GM12878 (cell line): ENCODE measurements around the gene IRF2BP1. TPM values are rescaled to one million over a fixed set of nuclear protein-coding genes. Genes with fewer than 3 reads are reported as not detected.
A peak's percentile ranks its signal among the peaks of the same experiment; 100 is the strongest.

Experiments used
- ATAC-seq: fragments of 200-7000 bp; cut with Tn5 transposase; 3 replicates; pipeline ENCODE4 v1.9.1; 2020; ENCODE audit warnings: mild to moderate bottlenecking, moderate library complexity
- BruUV-seq: library from RNA; stranded (reverse); fragments of 400-500 nt; replicated peaks from 2 replicates; lab custom pipeline; 2021; lab: Mats Ljungman, UMichigan
- CTCF ChIA-PET: fragments of 300-600 bp; sonication (Branson Sonifier 250); formaldehyde crosslinking; extraction: SDS; loops from one replicate; lab custom pipeline; 2021; ENCODE audit warnings: inconsistent platforms; lab: Yijun Ruan, JAX
- POLR2A ChIA-PET: fragments of 350-600 bp; formaldehyde crosslinking; extraction: SDS; loops from one replicate; lab custom pipeline; 2021; ENCODE audit warnings: inconsistent platforms; lab: Charles Lee
- RAD21 ChIA-PET: fragments of 300-600 bp; sonication (Branson Sonifier 250); formaldehyde crosslinking; loops from one replicate; lab custom pipeline; 2023; ENCODE audit warnings: antibody characterized with exemption; ENCODE audit not compliant: unreplicated experiment; lab: Charles Lee
- SMC1A ChIA-PET: fragments of 300-600 bp; sonication (Branson Sonifier 250); formaldehyde crosslinking; loops from one replicate; lab custom pipeline; 2023; ENCODE audit not compliant: unreplicated experiment, uncharacterized antibody; lab: Charles Lee
- DNase-seq: peaks from one replicate; pipeline ENCODE4 v3.0.0-alpha.2; 2011; ENCODE audit warnings: low read depth, low spot score
- FAIRE-seq: peaks from 3 replicates; lab custom pipeline; 2011; peaks lifted over from hg19 to GRCh38; lab: Jason Lieb, UNC
- H2AFZ ChIP-seq: 2 replicates; pipeline ENCODE4 v1.6.0; 2011; ENCODE audit warnings: low read depth, low read length, control low read depth; ENCODE audit not compliant: control insufficient read depth
- H3K27ac ChIP-seq: 2 replicates; pipeline ENCODE4 v1.5.1; 2011; ENCODE audit warnings: control low read depth; ENCODE audit not compliant: control insufficient read depth, insufficient read depth
- H3K27me3 ChIP-seq, 2 experiments: replicated peaks in 1 of 2; 2 replicates each; pipeline versions ENCODE4 v1.6.0 to v1.6.1; 2011; ENCODE audit warnings: low read length in 1 of 2; ENCODE audit not compliant: control insufficient read depth in 2 of 2, insufficient read depth in 2 of 2
- H3K36me3 ChIP-seq, 2 experiments: 2 replicates each; pipeline ENCODE4 v1.5.1; 2011; ENCODE audit warnings: low read length in 1 of 2; ENCODE audit not compliant: control insufficient read depth in 2 of 2, insufficient read depth in 2 of 2
- H3K4me1 ChIP-seq: 2 replicates; pipeline ENCODE4 v1.6.1; 2011; ENCODE audit warnings: mild to moderate bottlenecking, low read length, moderate library complexity, mixed read lengths; ENCODE audit not compliant: control insufficient read depth, insufficient read depth
- H3K4me2 ChIP-seq: 2 replicates; pipeline ENCODE4 v1.6.0; 2011; ENCODE audit warnings: control low read depth; ENCODE audit not compliant: control insufficient read depth, insufficient read depth
- H3K4me3 ChIP-seq: fragments of 200-600 bp; sonication (generic); 2 replicates; pipeline ENCODE4 v1.5.1; 2016
- H3K79me2 ChIP-seq: 2 replicates; pipeline ENCODE4 v1.6.0; 2011; ENCODE audit warnings: low read length; ENCODE audit not compliant: control insufficient read depth, insufficient read depth
- H3K9ac ChIP-seq: 2 replicates; pipeline ENCODE4 v1.8.0; 2011; ENCODE audit warnings: low read length, control low read depth, mixed read lengths; ENCODE audit not compliant: control insufficient read depth, insufficient read depth
- H3K9me3 ChIP-seq: replicated peaks from 3 replicates; pipeline ENCODE4 v1.5.1; 2011; ENCODE audit warnings: mild to moderate bottlenecking, low read length; ENCODE audit not compliant: control insufficient read depth, insufficient read depth
- H4K20me1 ChIP-seq: 2 replicates; pipeline ENCODE4 v1.6.0; 2011; ENCODE audit not compliant: control insufficient read depth, insufficient read depth
- ATF2 ChIP-seq: IDR thresholded peaks from 2 replicates; pipeline ENCODE4 v1.6.1; 2012; ENCODE audit warnings: low read length, inconsistent platforms
- BRCA1 ChIP-seq: IDR thresholded peaks from 2 replicates; pipeline ENCODE4 v1.6.1; 2011; ENCODE audit warnings: low read depth, low read length, improper control_type of control experiment
- CREB1 ChIP-seq: IDR thresholded peaks from 2 replicates; pipeline ENCODE4 v1.6.1; 2012; ENCODE audit warnings: low read depth, mild to moderate bottlenecking, inconsistent platforms
- DPF2 ChIP-seq: fragments of 450-650 bp; IDR thresholded peaks from 2 replicates; pipeline ENCODE4 v1.6.1; 2017; ENCODE audit warnings: mild to moderate bottlenecking
- E2F4 ChIP-seq: IDR thresholded peaks from 2 replicates; pipeline ENCODE4 v1.6.1; 2012; ENCODE audit warnings: low read depth, low read length, improper control_type of control experiment
- HCFC1 ChIP-seq: fragments of 150-350 bp; IDR thresholded peaks from 2 replicates; pipeline ENCODE4 v1.6.1; 2014; ENCODE audit warnings: low read length
- IRF4 ChIP-seq: IDR thresholded peaks from 2 replicates; pipeline ENCODE4 v1.6.1; 2011; ENCODE audit warnings: low read depth, low read length
- KLF5 ChIP-seq: fragments of 450-650 bp; IDR thresholded peaks from 2 replicates; pipeline ENCODE4 v1.6.1; 2014; ENCODE audit warnings: mild to moderate bottlenecking; ENCODE audit not compliant: partially characterized antibody
- MEF2A ChIP-seq: IDR thresholded peaks from 2 replicates; pipeline ENCODE4 v1.6.1; 2011; ENCODE audit warnings: low read depth, mild to moderate bottlenecking, low read length, moderate library complexity; ENCODE audit not compliant: insufficient read depth
- NBN ChIP-seq: fragments of 450-650 bp; IDR thresholded peaks from 2 replicates; pipeline ENCODE4 v1.6.1; 2016
- PBX3 ChIP-seq: IDR thresholded peaks from 2 replicates; pipeline ENCODE4 v1.6.1; 2011; ENCODE audit warnings: mild to moderate bottlenecking, low read depth, low read length, moderate library complexity; ENCODE audit not compliant: insufficient replicate concordance
- RAD51 ChIP-seq: fragments of 450-650 bp; IDR thresholded peaks from 2 replicates; pipeline ENCODE4 v1.6.1; 2016; ENCODE audit warnings: moderate library complexity, mild to moderate bottlenecking, inconsistent platforms
- RB1 ChIP-seq: fragments of 450-650 bp; formaldehyde crosslinking; IDR thresholded peaks from 2 replicates; pipeline ENCODE4 v1.6.1; 2017; ENCODE audit warnings: mild to moderate bottlenecking, borderline replicate concordance
- RBBP5 ChIP-seq: fragments of 200-600 bp; sonication (generic); conservative IDR thresholded peaks from 2 replicates; pipeline ENCODE4 v1.6.1; 2016
- SMAD5 ChIP-seq: IDR thresholded peaks from 2 replicates; pipeline ENCODE4 v1.6.1; 2016; ENCODE audit warnings: antibody characterized with exemption, low read depth
- SMARCA5 ChIP-seq: fragments of 450-650 bp; IDR thresholded peaks from 2 replicates; pipeline ENCODE4 v1.6.1; 2017; ENCODE audit warnings: mild to moderate bottlenecking
- SMC3 ChIP-seq: IDR thresholded peaks from 2 replicates; pipeline ENCODE4 v1.6.1; 2011; ENCODE audit warnings: low read length, improper control_type of control experiment, borderline replicate concordance
- WGBS: methylation state at CpG from one replicate; pipeline ENCODE4 v1.1.6; 2016; ENCODE audit warnings: low lambda C conversion rate; ENCODE audit not compliant: insufficient replicate concordance, insufficient coverage; ENCODE audit errors: missing lambda C conversion rate; 5-methylcytosine and 5-hydroxymethylcytosine counted together
- in situ Hi-C: fragments of 300-500 bp; cut with MboI; formaldehyde crosslinking; loops from 9 replicates; pipeline ENCODE4 v1.14.3; 2018; ENCODE audit warnings: mixed read lengths
- intact Hi-C: fragments of 100-400 bp; cut with micrococcal nuclease; formaldehyde crosslinking; loops from one replicate; pipeline ENCODE4 v1.14.2; 2022; ENCODE audit not compliant: unreplicated experiment
- polyA plus RNA-seq, 11 experiments: library from polyadenylated mRNA; depleted of rRNA in 4 of 11; unstranded in 6 of 11; stranded (reverse) in 5 of 11; fragments of >200 nt; fragmentation: Nextera tagmentation in 4 of 11; fragmentation: Illumina TruSeq in 1 of 11; extraction: Ambion mirVana in 4 of 11; extraction: Trizol in 1 of 11; gene quantifications; 1 replicate in 1 of 11; 2 replicates in 10 of 11; pipeline versions ENCODE4 v1.2.1 to v1.2.3, GENCODE V29; 2011 to 2016; ENCODE audit warnings: inconsistent platforms in 2 of 11, missing spikeins in 2 of 11, low read depth in 1 of 11
- total RNA-seq, 4 experiments: library from RNA; depleted of rRNA in 3 of 4; stranded (reverse); fragments of >200 nt in 3 of 4; fragmentation: Illumina TruSeq in 1 of 4; extraction: Trizol in 1 of 4; gene quantifications; 2 replicates each; pipeline versions ENCODE4 v1.2.1 to v1.2.3, GENCODE V29; 2013 to 2021
- TF ChIP-seq, protein P1 (sequence below): fragments of 450-650 bp; IDR thresholded peaks from 2 replicates; pipeline ENCODE4 v1.6.1; 2017; ENCODE audit warnings: mild to moderate bottlenecking

IRF2BP1 gene
- total and polyA plus RNA-seq, 10 of the 15 experiments (the other 5 are each of a cell fraction or from before 2014, with no cell fraction given), result 0.31 to 24.4 (median 4.4) TPM

DNA sequence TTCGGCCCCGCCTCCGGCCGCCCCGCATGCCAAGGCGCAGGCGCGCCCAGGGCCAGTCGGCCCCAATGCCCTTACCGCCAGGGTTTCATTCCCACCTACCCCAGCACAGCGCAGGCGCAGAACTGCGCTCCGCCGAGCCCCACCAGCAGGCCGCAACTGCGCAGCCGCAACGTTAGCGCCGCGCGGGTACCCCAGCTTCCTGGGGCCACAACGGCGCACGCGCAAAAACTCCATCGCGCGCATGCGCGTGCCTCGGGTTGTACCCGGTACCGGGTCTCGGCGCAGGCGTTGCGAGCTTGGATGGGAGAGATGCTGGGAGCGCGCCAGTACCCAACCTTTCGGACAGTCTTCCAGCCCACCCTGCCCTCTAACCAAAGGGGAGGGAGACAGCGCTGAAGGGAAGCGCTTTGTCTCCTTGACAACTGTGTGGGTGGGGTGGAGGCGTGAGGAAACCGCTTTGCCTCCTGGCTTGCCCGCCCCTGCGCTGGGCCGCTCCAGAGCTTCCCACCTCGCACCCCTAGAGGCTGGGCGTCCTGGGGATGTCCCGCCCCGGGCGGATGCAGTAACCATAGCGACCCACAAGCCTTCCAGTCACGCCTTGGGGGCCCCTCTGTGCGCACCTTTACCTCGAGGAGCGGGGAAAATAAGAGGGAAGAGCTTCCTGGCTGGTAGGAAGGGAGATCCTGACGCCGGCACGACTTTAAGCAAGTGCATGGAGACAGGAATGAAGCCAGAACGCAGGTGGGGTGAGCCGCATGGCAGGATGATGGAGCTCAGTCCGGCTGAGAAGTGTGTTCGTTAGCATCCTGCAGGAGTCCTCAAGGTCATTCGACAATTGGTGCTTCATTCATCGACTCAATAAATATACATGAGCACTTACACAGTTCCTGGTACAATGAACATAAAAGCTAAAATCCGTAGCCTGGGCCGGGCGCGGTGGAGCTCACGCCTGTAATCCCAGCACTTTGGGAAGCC, 17.0 kb upstream of the IRF2BP1 start:
- peak; percentile 92 for ATAC-seq
- FAIRE-seq, result peak; percentile 98
- intact Hi-C loops (loop anchor here (5.0 kb wide), 1 partner anchor 86 kb away; the partner anchor contains the start of gene RSPH6A), in situ Hi-C loops (no loop called here)
- peak overlapping the region; percentile 27; the same call in 1 of the 2 replicates for H3K27ac ChIP-seq
- TSS peak; percentile 78 for BruUV-seq
- no peaks in the 10 kb centered on the region for H3K9me3 ChIP-seq
- H3K79me2 ChIP-seq, result peaks cover 8% of the 10 kb centered on the region
- peaks cover 10% of the 10 kb centered on the region for H3K4me1 ChIP-seq
- no peaks in the 10 kb centered on the region for H3K27me3 ChIP-seq
- POLR2A ChIA-PET, result interaction anchor here (0.6 to 3.7 kb wide), 13 partner anchors 10 to 937 kb away, joined by 3 to 23 read pairs (median 6); partner anchors contain the start of genes CCDC61, FOXA3, IRF2BP1 and SIX5
- SMC1A ChIA-PET, result interaction anchor here (0.6 to 1.9 kb wide), 7 partner anchors 14 to 92 kb away, joined by 3 to 9 read pairs (median 4); partner anchors contain the start of genes CCDC61, IRF2BP1 and SYMPK
- peak overlapping the region; percentile 95 for H2AFZ ChIP-seq
- WGBS, result 11% methylated on average over 63 of the region's 73 CpGs
- H3K4me3 ChIP-seq, result peak overlapping the region; percentile 98
- RAD21 ChIA-PET, result interaction anchor here (1.1 to 2.3 kb wide), 7 partner anchors 11 to 133 kb away, joined by 4 to 26 read pairs (median 11); partner anchors contain the start of genes FOXA3, IRF2BP1, SIX5 and SYMPK
- no peaks in the 10 kb centered on the region; a peak in 1 of 4 replicates for H3K36me3 ChIP-seq
- peak overlapping the region; percentile 24; the same call in 1 of the 2 replicates for H3K9ac ChIP-seq
- peak; percentile 96 for DNase-seq
- no peaks in the 10 kb centered on the region for H4K20me1 ChIP-seq
- CTCF ChIA-PET, result interaction anchor here (0.6 to 3.6 kb wide), 11 partner anchors 15 to 172 kb away, joined by 3 to 28 read pairs (median 4); partner anchors contain the start of genes FBXO46, FOXA3, IRF2BP1 and SIX5
- peak overlapping the region; percentile 90 for H3K4me2 ChIP-seq
- peak; percentile 60 for TF ChIP-seq DPF2
- TF ChIP-seq ATF2, result no peak
- TF ChIP-seq CREB1, result no peak
- no peak for TF ChIP-seq BRCA1
- peak; percentile 35 for TF ChIP-seq NBN
- peak; percentile 54; the same call in 1 of the 2 replicates for TF ChIP-seq HCFC1
- TF ChIP-seq RAD51, result no peak
- no peak for TF ChIP-seq IRF4
- TF ChIP-seq, protein P1, sequence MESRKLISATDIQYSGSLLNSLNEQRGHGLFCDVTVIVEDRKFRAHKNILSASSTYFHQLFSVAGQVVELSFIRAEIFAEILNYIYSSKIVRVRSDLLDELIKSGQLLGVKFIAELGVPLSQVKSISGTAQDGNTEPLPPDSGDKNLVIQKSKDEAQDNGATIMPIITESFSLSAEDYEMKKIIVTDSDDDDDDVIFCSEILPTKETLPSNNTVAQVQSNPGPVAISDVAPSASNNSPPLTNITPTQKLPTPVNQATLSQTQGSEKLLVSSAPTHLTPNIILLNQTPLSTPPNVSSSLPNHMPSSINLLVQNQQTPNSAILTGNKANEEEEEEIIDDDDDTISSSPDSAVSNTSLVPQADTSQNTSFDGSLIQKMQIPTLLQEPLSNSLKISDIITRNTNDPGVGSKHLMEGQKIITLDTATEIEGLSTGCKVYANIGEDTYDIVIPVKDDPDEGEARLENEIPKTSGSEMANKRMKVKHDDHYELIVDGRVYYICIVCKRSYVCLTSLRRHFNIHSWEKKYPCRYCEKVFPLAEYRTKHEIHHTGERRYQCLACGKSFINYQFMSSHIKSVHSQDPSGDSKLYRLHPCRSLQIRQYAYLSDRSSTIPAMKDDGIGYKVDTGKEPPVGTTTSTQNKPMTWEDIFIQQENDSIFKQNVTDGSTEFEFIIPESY, result no peak
- 0 out of 2 replicates have a peak, but pooled peaks have one; percentile 75 for TF ChIP-seq RB1
- TF ChIP-seq PBX3, result no peak
- TF ChIP-seq SMC3, result 0 out of 2 replicates have a peak, but pooled peaks have one; percentile 8
- no peak for TF ChIP-seq SMAD5
- no peak for TF ChIP-seq MEF2A
- no peak for TF ChIP-seq RBBP5
- TF ChIP-seq SMARCA5, result 0 out of 2 replicates have a peak, but pooled peaks have one; percentile 17
- peak; percentile 36 for TF ChIP-seq KLF5
- no peak for TF ChIP-seq E2F4
